OCI-LY3 (cell line): ENCODE data around the gene ZCCHC10.

Source experiments
- CTCF ChIP-seq: fragments of 200-600, 300-600 bp; sonication (generic); IDR thresholded peaks from 2 replicates; pipeline ENCODE4 v1.5.1; 2014; ENCODE audit warnings: antibody characterized with exemption, low read length, low read depth
- EZH2phosphoT487 ChIP-seq: fragments of 200-600 bp; shearing (Covaris generic); IDR thresholded peaks from 2 replicates; pipeline ENCODE4 v1.6.1; 2018; ENCODE audit warnings: antibody characterized with exemption, mixed run types, low read depth

GRCh38 chr5:133051061-133051541 lies 24.8 kb upstream of the ZCCHC10 start:
- TF ChIP-seq CTCF (no peak), EZH2phosphoT487 (no peak)
